Activated CD8-positive, alpha-beta memory T cell treated with anti-CD3 and anti-CD28 coated beads for 1 hour (primary cell): Measurements from ENCODE around the gene SULT1A4.
A peak's percentile ranks its signal among the peaks of the same experiment; 100 is the strongest.
"Not testable (repeated sequence)": the region's sequence is repeated elsewhere in the genome, so short reads cannot be mapped to it uniquely, and the experiment has no call there.

Experiments used
- DNase-seq, 2 donors: peaks; one replicate each; pipeline ENCODE4 v3.0.0-alpha.2; 2020; ENCODE audit warnings: low read depth in 1 of 2; ENCODE audit errors: extremely low read depth in 1 of 2

Gene SULT1A4

DNA sequence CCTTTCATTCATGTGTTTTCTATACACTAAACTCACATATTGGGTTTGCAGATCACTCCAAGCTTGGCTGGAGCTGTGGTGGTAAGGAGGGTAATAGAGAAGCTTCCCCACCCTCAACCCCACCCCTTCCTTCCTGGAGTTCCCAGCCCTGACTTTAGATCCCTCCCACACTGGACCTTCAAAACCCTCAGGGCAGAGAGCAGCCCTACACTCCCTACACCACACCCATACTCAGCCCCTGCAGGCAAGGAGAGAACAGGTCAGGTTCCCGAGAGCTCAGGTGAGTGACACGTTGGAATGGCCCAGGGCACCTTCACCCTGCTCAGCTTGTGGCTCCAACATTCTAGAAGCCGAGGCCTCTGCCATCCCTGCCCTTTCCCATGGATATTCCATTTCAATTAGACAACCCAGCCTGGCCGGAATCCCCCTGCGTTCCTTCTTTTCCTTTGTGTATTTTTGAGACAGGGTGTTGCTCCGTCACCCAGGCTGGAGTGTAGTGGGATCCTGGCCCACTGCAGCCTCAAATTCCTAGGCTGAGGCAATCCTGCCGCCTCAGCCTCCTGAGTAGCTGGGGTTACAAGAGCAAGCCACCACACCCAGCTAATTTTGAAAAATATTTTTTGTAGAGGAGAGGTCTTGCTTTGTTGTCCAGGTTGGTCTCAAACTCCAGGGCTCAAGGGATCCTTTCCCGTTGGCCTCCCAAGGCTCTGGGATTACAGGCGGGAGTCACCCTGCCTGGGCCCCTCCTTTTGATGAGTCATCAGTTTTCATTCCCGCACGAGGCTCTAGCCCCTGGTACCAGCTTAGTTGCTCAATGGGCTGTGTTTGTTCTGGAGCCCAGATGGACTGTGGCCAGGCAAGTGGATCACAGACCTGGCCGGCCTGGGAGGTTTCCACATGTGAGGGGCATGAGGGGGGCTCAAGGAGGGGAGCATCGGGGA lies at the start of gene SULT1A4:
Gene SULT1A4 (plus strand): TSS at position 208 of the 941 bp plus-strand sequence. CDS start 1,473 bp downstream, outside the sequence.
- DNase-seq = not testable (repeated sequence)

DNA sequence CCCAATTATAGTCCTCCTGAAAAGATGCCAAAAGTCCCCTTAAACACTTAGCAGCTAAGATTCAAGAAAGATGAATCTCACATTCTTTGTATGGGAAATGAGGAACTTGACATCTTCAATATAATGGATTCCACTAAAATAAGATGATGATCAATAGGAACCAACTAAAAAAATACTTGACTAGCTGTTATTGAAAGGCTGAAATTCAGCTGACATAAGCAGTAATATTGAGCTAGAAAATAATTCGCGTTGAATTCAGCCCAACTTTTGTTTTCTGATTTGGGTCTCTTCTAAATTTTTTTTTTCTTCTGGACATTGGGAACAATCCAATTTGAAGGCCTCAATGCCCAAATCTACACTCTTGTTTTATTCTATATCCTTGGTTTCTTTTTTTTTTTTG lies 36.1 kb upstream of the SULT1A4 start:
- DNase-seq = not testable (repeated sequence)

DNA sequence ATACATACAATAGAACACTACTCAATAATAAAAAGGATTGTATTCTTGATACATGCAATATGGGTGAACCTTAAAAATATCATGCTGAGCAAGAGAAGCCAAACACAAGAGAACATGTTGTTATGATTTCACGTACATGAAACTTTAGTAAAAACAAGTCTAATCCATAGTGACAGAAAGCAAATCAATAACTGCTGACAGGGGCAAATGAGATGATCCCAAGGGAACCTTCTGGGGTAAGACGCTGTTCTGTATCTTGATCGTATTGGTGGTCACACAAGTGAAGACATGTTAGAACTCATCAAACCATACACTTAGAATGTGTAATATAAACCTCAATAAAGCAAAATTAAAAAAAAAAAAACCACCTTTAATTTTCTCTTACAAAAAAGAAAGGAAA lies 34.3 kb upstream of the SULT1A4 start:
- not testable (repeated sequence) for DNase-seq

DNA sequence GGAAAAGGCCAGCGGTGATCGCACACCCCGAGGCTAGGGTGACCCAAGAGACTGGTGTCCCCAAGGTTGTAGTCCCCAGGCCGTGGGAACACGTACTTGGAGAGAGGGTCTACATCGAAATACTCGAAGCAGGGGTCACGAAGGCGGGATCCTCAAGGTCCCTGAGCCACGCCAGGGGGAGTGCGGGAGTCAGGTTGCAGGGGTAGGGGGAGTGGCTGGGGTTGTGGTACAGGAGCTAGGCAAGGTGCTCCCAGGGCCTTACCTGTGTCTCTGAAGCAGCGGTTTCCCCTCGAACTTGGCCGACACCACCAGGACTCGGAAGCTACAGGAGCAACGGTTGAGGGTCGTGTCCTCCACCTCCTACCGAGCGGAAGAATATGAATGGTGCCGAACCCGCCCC lies 6.0 kb upstream of the SULT1A4 start:
- DNase-seq = not testable (repeated sequence)

DNA sequence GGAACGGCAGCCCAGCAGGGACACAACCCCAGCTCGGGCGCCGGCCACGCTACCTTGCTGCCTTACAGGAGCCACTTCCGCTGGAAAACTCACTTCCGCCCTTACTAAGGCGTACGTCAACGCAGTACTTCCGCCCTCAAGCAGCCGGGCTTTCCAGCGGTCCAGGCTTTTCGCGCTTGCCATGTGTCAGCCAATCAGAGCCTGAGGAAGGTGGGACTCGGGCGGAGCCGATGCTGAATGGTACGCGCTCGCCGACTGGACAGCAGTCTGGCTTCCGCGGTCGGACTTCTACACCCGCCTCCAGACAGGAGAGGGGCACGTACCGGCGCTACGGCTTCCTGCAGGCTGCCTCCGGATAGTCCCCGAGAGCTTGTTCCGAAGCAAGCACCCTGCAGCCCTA lies 5.4 kb upstream of the SULT1A4 start, which contains the start of the genes BOLA2 and SLX1B:
Gene BOLA2 (minus strand): TSS at position 83 of the 400 bp plus-strand sequence. CDS start 98 bp downstream, outside the sequence.
Gene SLX1B (plus strand): TSS at position 265 of the 400 bp plus-strand sequence.
- DNase-seq = not testable (repeated sequence)

DNA sequence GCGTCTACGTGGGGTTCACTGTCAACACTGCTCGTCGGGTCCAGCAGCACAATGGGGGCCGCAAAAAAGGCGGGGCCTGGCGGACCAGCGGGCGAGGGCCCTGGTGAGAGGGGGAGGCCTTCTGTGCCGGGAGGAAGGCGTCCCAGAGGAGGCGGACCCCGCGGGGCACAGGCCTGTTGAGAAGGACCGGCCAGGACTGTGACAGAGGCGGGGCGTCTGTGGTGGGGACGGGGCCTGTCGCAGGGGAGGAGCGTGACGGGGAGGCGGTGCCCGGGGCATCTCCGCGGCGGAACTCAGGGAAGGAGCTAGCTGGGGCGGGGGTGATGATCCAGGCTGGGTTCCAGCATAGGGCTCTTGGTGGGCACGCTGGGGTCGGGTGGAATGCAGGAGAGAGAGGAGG lies 4.9 kb upstream of the SULT1A4 start:
- not testable (repeated sequence) for DNase-seq

DNA sequence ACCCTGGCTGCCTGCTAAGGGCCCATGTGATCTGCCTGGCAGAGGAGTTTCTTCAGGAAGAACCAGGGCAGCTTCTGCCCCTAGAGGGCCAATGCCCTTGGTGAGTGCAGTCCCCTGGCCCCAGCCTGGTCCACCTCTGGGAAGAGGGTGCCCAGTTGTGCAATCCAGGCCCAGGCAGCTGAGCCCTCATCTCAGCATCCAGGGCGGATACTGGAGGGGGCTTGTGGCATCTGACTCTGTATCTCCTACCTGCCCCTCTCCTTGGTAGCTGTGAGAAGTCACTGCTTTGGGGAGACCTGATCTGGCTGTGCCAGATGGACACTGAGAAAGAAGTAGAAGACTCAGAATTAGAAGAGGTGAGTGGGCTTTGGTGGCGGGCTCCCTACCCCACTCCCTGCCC lies 2.1 kb upstream of the SULT1A4 start:
- not testable (repeated sequence) for DNase-seq

DNA sequence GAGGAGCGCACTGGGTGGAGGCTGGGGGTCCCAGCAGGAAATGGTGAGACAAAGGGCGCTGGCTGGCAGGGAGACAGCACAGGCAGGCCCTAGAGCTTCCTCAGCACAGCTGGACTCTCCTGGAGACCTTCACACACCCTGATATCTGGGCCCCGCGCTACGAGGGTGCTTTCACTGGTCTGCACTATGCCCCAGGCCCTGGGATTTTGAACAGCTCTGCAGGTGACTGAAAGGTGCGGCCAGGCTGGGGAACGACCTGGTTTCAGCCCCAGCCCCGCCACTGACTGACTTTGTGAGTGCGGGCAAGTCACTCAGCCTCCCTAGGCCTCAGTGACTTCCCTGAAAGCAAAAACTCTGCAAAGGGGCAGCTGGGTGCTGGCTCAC lies 926 bp downstream of the SULT1A4 start:
- not testable (repeated sequence) for DNase-seq

DNA sequence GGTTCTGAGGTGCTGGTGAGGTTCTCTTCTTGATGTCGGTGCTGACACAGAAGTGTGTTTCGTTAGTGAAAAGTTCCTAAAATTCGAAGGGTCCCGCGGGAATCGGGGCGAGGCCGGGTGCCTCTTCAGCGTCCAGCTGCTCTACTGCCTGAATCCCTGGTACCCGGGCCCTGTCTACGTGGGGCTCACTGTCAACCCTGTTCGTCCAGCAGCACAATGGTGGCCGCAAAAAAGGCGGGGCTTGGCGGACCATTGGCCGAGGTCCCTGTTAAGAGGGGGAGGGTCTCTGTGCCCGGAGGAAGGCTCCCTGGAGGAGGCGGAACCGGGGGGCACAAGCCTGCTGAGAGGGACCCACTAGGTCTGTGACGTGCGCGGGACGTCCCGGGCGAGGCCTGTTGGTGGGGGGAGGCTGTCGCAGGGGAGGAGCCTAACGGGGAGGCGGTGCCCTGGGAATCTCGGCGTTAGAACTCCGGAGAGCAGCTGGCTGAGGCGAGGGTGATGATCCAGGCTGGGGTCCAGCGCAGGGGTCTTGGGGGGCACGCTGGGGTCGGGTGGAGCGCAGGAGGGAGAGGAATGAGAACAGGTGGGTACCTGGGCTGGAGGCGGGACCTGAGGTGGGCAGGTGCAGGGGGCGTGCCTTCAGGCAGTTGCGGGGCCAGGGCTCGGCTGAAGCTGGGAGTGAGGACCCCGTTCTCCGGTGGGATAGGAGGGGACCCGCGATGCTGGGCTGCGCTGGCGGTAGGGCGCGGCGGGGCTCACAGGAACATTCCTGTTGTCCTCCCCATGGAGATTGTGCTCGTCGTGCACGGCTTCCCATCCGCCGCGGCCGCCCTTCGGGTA lies 6.5 kb downstream of the SULT1A4 start:
- not testable (repeated sequence) for DNase-seq

DNA sequence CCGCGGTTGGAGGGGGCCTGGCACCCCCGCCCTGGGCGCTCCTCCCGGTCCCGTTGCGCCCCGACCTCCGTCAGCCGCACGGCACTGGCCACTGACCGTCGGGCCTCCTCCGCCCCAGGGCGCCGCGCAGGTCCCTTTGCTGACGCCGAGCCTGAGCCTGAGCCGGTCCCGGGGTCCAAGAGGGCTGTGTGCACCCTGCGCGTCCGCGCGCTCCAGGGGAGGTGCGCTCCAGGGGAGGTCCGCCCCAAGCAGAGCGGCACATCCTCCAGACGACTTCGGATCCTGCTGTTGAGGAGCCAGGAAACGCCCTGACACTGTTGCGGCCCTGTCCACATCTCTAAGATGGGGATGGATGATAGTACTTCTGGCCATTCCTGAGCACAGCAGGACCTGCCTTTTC lies 7.2 kb downstream of the SULT1A4 start:
- not testable (repeated sequence) for DNase-seq

DNA sequence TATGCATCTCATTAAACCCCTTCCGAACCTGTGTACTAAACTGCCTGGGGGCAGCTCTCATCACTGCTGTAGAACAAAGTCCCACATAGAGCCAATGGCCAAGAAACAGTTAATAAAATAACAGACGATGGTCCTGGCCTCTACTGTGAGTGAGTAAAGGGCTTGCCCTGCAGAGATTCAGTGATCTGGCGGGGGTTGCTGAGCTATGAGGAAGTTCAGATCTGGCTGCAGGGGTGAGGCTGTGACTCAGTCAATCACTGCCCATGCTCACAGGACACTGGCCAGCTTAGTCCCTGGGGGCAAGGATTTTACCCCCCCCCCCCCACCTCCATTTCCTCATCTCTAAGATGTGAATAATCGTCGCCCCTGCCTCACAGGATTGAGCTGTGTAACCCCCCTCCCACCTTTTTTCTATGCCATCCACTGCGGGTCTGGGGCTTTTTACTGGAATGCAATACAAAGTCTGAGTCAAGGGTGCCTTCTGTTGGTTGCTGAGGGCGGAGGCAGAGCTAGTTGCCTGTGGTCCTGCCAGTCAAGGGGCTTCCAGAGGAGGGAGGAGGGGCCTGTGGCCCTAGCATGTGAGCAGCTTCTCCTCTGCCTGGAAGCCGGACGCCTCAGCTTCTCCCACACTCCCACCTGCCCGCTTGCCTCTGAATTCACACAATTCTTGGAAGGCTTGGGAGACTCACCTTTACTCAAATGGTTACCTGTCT lies 8.1 kb downstream of the SULT1A4 start:
- not testable (repeated sequence) for DNase-seq

DNA sequence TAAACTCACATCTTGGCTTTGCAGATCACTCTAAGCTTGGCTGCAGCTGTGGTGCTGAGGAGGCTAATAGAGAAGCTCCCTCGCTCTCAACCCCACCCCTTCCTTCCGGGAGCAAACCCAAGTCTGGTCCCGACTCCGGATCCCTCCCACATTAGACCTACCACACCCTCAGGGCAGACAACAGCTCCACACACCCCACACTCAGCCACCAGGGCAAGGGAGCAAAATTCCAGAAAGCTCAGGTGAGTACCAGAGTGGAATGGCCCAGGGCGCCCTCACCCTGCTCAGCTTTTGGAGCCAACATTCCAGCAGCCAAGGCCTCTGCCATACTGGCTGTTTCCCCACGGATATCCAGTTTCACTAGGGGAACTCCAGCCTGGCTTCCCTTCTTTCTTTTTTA lies 9.9 kb downstream of the SULT1A4 start:
- DNase-seq = peak in 1 of 2 donors; percentile 8

DNA sequence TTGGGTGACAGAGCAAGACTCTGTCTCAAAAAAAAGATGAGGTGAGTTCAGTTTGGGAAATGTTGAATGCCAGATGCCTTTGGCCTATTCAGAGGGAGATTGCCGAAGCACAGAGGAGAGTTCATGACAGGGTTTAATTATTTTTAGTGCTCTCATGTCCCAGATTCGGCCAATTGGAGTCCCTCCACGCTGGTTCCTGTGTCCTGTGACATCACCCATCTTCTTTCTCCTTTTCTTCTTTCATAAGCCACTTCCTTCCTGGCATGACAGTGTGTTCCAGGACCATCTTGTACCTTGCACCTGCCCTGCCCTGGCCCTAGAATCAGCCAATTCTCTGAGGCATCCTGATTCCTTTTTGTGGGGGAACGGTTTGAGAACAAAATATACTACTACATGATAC lies 12.4 kb downstream of the SULT1A4 start:
- DNase-seq = not testable (repeated sequence)

DNA sequence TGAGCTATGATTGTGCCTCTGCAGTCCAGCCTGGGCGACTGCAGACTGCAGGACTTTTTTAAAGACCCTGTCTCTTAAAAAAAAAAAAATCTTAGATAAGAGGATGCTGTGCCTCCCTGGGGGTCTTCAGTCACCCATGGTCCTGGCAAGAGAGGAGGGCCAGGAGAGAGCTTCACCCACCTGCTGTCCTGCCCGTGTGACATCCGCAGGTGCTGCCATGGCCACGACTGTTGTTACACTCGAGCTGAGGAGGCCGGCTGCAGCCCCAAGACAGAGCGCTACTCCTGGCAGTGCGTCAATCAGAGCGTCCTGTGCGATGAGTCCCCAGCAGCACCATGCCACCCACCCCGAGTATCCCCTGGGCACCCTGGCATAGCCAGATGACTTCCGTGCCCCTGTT lies 22.6 kb downstream of the SULT1A4 start:
- DNase-seq = not testable (repeated sequence)

DNA sequence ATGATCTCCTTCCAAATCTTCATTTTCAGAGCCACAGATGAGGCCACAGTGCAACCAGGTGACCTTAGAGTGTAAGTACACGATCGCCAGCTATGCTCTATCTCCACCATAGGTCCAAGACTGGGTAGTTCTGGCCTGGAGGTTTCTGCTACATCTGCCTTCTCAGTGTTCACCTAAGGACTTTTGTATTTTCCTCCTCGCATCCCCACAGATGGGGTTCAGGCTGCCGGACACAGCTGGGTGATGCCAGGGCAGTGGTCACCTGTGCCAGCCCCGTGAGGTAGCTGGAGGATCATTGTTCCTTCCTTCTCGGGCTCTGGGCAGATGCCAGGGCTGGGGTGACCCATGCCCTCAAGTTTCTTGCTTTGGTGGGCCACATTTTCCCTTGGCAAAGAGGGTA lies 46.6 kb downstream of the SULT1A4 start, which contains the start of gene NPIPB12:
Gene NPIPB12 (minus strand): TSS at position 101 of the 400 bp plus-strand sequence.
- DNase-seq = not testable (repeated sequence)
